Measurements from ENCODE around the gene TRIP10. TPM values are rescaled to one million over a fixed set of nuclear protein-coding genes. Genes with fewer than 3 reads are reported as not detected.

The TRIP10 gene
- total and polyA plus RNA-seq, 2 of the 8 experiments (the other 6 are each of a cell fraction or from before 2014, with no cell fraction given) = 27.8 to 69.5 TPM

DNA sequence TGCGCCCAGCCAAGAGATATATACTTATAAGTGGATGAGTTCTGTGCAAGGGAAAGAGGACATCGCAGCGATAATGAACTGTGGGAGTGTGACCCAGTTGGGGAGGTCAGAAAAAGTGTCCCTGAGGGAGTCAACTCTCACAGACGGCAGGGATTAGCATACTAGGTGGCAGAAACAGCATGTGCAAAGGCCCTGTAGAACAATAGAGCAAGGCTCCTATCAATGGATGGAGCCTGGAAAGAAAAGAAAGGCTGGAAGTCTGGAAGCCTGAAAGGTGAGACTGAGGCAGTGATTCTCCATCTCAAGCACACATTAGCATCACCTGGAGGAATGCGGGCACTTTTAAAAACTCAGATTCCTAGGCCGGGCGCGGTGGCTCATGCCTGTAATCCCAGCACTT is 48.1 kb upstream of the TRIP10 start:
- TF ChIP-seq SIX5 (IDR thresholded peaks at IDR 0.05; ENCODE audit: low read depth, low read length) = no peak
- H4K8ac ChIP-seq (ENCODE audit: extremely low read depth, insufficient read depth, low read length) = no peak overlapping the region
- H3K56ac ChIP-seq (replicated peaks; ENCODE audit: insufficient read length, low read depth, low read length) = no peak overlapping the region
- no peak overlapping the region for H3K4me2 ChIP-seq (ENCODE audit: insufficient read depth in 1 of 2, low read depth in 2 of 2, low read length in 2 of 2)
- no peak overlapping the region for H2BK12ac ChIP-seq (ENCODE audit: low read depth, low read length)
- H4K91ac ChIP-seq (replicated peaks; ENCODE audit: insufficient read length, low read length) = no peak overlapping the region
- H2AFZ ChIP-seq (ENCODE audit: low read length) = no peak overlapping the region
- ChIA-PET POLR2A (ENCODE audit: partially characterized antibody) (no interaction called here), CTCF (ENCODE audit: partially characterized antibody) (no interaction called here)
- DNase-seq (ENCODE audit: low read depth in 1 of 2, low spot score in 2 of 2) = no peak
- H3K9ac ChIP-seq (replicated peaks in 1 of 4; ENCODE audit: extremely low read depth in 1 of 4, low read depth in 3 of 4, low read length in 3 of 4) = no peak overlapping the region
- H3K27me3 ChIP-seq (replicated peaks in 1 of 4; ENCODE audit: control insufficient read depth in 3 of 4, extremely low read depth in 1 of 4, insufficient read depth in 3 of 4, low read length in 3 of 4) = no peaks in the 10 kb centered on the region
- H3K36me3 ChIP-seq (ENCODE audit: control insufficient read depth in 2 of 4, insufficient read depth in 4 of 4, low read length in 3 of 4) = no peaks in the 10 kb centered on the region
- H4K20me1 ChIP-seq (replicated peaks in 1 of 2; ENCODE audit: control insufficient read depth in 1 of 2, insufficient read depth in 2 of 2, low read length in 2 of 2) = no peaks in the 10 kb centered on the region
- no peak overlapping the region for H2BK5ac ChIP-seq (ENCODE audit: low read depth, low read length)
- WGBS, 2 experiments (ENCODE audit: extremely low coverage in 1 of 2, insufficient coverage in 1 of 2, insufficient read length in 1 of 2, insufficient replicate concordance in 2 of 2, low coverage in 1 of 2, low lambda C conversion rate in 2 of 2, missing lambda C conversion rate in 1 of 2) = 84% methylated on average over 7 of the region's 8 CpGs; no CpG with 5 or more reads in 1 of the 2 experiments
- no peaks in the 10 kb centered on the region; a peak in 1 of 4 replicates for H3K9me3 ChIP-seq (ENCODE audit: insufficient read depth in 2 of 2, low read depth in 1 of 2, low read length in 1 of 2)
- no peak overlapping the region for H2BK15ac ChIP-seq (ENCODE audit: low read length)
- H3K79me2 ChIP-seq (ENCODE audit: control insufficient read depth in 1 of 2, insufficient read depth in 2 of 2, low read length in 2 of 2) = no peaks in the 10 kb centered on the region
- H3K4ac ChIP-seq (replicated peaks; ENCODE audit: insufficient read length, low read depth, low read length) = no peak overlapping the region
- no peak overlapping the region for H3K14ac ChIP-seq (ENCODE audit: insufficient read length)
- no peaks in the 10 kb centered on the region for H3K4me1 ChIP-seq (replicated peaks in 1 of 4; ENCODE audit: control insufficient read depth in 3 of 4, insufficient read depth in 4 of 4, low read length in 3 of 4)
- no peak overlapping the region for H4K5ac ChIP-seq (ENCODE audit: insufficient read length, low read depth, low read length)
- no peak overlapping the region for H2BK20ac ChIP-seq (ENCODE audit: low read length)
- no peaks in the 10 kb centered on the region for H3K23me2 ChIP-seq (ENCODE audit: low read depth, low read length)
- FAIRE-seq = no peak
- H3K4me3 ChIP-seq (ENCODE audit: extremely low read depth in 1 of 4, insufficient read depth in 2 of 4, low read depth in 3 of 4, low read length in 4 of 4) = no peak overlapping the region
- no peak overlapping the region for H3K18ac ChIP-seq (ENCODE audit: extremely low read depth, low read length)
- no peaks in the 10 kb centered on the region for H3K79me1 ChIP-seq (ENCODE audit: low read depth, low read length)
- H2AK5ac ChIP-seq (ENCODE audit: low read depth, low read length) = no peak overlapping the region
- no peak overlapping the region for H2BK120ac ChIP-seq (replicated peaks; ENCODE audit: low read depth, low read length)
- H3K27ac ChIP-seq (ENCODE audit: low read depth, low read length) = no peak overlapping the region
- H3K23ac ChIP-seq (ENCODE audit: insufficient read length) = no peak overlapping the region
